Loucy (cell line): ENCODE results near the gene MACROD2.

Experiments used
- H2AFZ ChIP-seq: fragments of 200-600 bp; sonication (generic); 2 replicates; pipeline ENCODE4 v1.6.0; 2016; ENCODE audit warnings: antibody characterized with exemption, mild to moderate bottlenecking, low read length, moderate library complexity
- H3F3A ChIP-seq: fragments of 200-600 bp; 2 replicates; pipeline ENCODE4 v1.6.0; 2016; ENCODE audit warnings: antibody characterized with exemption, low read depth, mild to moderate bottlenecking
- H3K27me3 ChIP-seq: fragments of 200-600 bp; sonication (generic); 2 replicates; pipeline ENCODE4 v1.6.1; 2014; ENCODE audit warnings: low read length, mild to moderate bottlenecking; ENCODE audit not compliant: insufficient read depth, poor library complexity, severe bottlenecking
- H3K36me3 ChIP-seq: fragments of 200-600 bp; sonication (generic); 2 replicates; pipeline ENCODE4 v1.6.1; 2016; ENCODE audit warnings: low read length; ENCODE audit not compliant: insufficient read depth
- H3K4me1 ChIP-seq: fragments of 200-600 bp; sonication (generic); 2 replicates; pipeline ENCODE4 v1.5.1; 2014; ENCODE audit warnings: low read length, mild to moderate bottlenecking; ENCODE audit not compliant: insufficient read depth, poor library complexity, severe bottlenecking
- H3K4me2 ChIP-seq: fragments of 200-600 bp; sonication (generic); 2 replicates; pipeline ENCODE4 v1.6.0; 2014; ENCODE audit warnings: antibody characterized with exemption, low read length, low read depth, mild to moderate bottlenecking; ENCODE audit not compliant: poor library complexity, severe bottlenecking
- H3K4me3 ChIP-seq: fragments of 200-600 bp; sonication (generic); 2 replicates; pipeline ENCODE4 v1.5.1; 2014; ENCODE audit warnings: low read length, mild to moderate bottlenecking, mixed read lengths; ENCODE audit not compliant: poor library complexity, severe bottlenecking
- H3K79me2 ChIP-seq: fragments of 200-600 bp; sonication (generic); 2 replicates; pipeline ENCODE4 v1.6.1; 2014; ENCODE audit warnings: low read length; ENCODE audit not compliant: insufficient read depth
- H3K9ac ChIP-seq: fragments of 200-600 bp; sonication (generic); 2 replicates; pipeline ENCODE4 v1.6.0; 2014; ENCODE audit warnings: mild to moderate bottlenecking, low read depth, low read length, moderate library complexity; ENCODE audit not compliant: poor library complexity, severe bottlenecking
- H3K9me2 ChIP-seq: fragments of 200-600 bp; sonication (generic); replicated peaks from 2 replicates; pipeline ENCODE4 v1.6.1; 2016; ENCODE audit warnings: low read depth, low read length, mixed read lengths
- H3K9me3 ChIP-seq: fragments of 200-600 bp; sonication (generic); 2 replicates; pipeline ENCODE4 v1.6.1; 2014; ENCODE audit warnings: mild to moderate bottlenecking, antibody characterized with exemption, low read length, low read depth; ENCODE audit not compliant: insufficient read depth
- H4K20me1 ChIP-seq: fragments of 200-600 bp; sonication (generic); 2 replicates; pipeline ENCODE4 v1.6.0; 2014; ENCODE audit warnings: antibody characterized with exemption, low read length, mild to moderate bottlenecking; ENCODE audit not compliant: insufficient read depth, poor library complexity, severe bottlenecking
- CTCF ChIP-seq: fragments of 200-600 bp; sonication (generic); conservative IDR thresholded peaks from 2 replicates; pipeline ENCODE4 v1.5.1; 2014; ENCODE audit warnings: mild to moderate bottlenecking, antibody characterized with exemption, low read length
- EZH2phosphoT487 ChIP-seq: fragments of 200-600 bp; IDR thresholded peaks from 2 replicates; pipeline ENCODE4 v1.6.1; 2018; ENCODE audit warnings: antibody characterized with exemption, mild to moderate bottlenecking, moderate library complexity, borderline replicate concordance

MACROD2 gene

DNA sequence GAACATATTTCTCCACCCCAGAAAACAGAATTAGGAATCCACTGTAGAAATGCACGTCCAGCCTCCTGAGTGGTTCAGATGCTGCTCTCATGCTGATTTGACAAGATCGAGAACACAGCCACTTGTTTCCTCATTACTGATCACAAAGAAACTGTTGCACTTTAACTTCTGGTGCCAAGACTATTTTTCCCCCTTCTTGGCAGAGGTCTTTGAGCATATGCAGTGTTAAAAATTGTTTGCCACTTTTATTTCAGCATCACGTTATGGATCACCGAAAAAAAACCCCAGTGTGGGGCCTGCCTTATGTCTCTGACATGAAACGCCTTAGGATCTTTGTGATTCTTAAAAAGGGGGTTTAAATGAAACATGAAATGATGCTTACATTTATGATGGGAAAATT, 1511.0 kb downstream of the MACROD2 start:
- H3K4me1 ChIP-seq: no peaks in the 10 kb centered on the region
- H3K27me3 ChIP-seq: no peaks in the 10 kb centered on the region
- no peaks in the 10 kb centered on the region for H3F3A ChIP-seq
- no peak overlapping the region for H3K4me3 ChIP-seq
- no peaks in the 10 kb centered on the region for H4K20me1 ChIP-seq
- no peak overlapping the region for H3K9ac ChIP-seq
- no peak overlapping the region for H2AFZ ChIP-seq
- H3K9me2 ChIP-seq: no peaks in the 10 kb centered on the region
- TF ChIP-seq CTCF (no peak), EZH2phosphoT487 (no peak)
- H3K36me3 ChIP-seq: no peaks in the 10 kb centered on the region
- H3K79me2 ChIP-seq: no peaks in the 10 kb centered on the region
- 0 out of 2 replicates have a peak, but pooled peaks cover 2% of the 10 kb centered on the region for H3K9me3 ChIP-seq
- no peak overlapping the region for H3K4me2 ChIP-seq

GRCh38 chr20:15507151-15507550, 1511.8 kb downstream of the MACROD2 start:
- no peaks in the 10 kb centered on the region for H3K79me2 ChIP-seq
- TF ChIP-seq EZH2phosphoT487 (no peak), CTCF (no peak)
- H3K4me3 ChIP-seq: no peak overlapping the region

DNA sequence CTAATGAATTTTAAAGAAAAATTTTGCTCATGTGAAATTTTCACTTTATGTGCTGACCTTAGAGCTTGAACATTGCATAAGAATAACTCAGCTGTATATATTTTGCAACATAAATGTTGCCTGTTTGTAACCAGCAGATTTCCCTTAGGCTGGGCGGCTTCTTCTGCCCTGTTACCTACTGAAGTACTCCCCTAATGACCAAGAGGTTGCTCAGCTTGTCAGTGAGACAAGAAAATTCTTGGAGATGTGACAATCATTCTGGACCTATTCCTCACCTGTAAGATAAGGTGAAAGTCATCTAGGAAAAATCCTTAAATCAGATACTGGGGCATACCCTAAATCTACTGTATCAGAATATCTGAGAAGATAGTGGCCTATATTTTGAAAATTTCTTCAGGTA, 1516.2 kb downstream of the MACROD2 start:
- Histone ChIP-seq H2AFZ (no peak overlapping the region), H4K20me1 (no peaks in the 10 kb centered on the region), H3F3A (no peaks in the 10 kb centered on the region), H3K9me3 (0 out of 2 replicates have a peak, but pooled peaks cover 2% of the 10 kb centered on the region), H3K4me1 (no peaks in the 10 kb centered on the region), H3K79me2 (no peaks in the 10 kb centered on the region), H3K9me2 (no peaks in the 10 kb centered on the region), H3K4me2 (no peak overlapping the region), H3K4me3 (no peak overlapping the region), H3K9ac (no peak overlapping the region), H3K36me3 (no peaks in the 10 kb centered on the region), H3K27me3 (no peaks in the 10 kb centered on the region)
- TF ChIP-seq CTCF (no peak), EZH2phosphoT487 (no peak)

More at GRCh38 chr20:15507151-15507550, 1511.8 kb downstream of the MACROD2 start:
- Histone ChIP-seq H3K9ac (no peak overlapping the region), H3K4me1 (no peaks in the 10 kb centered on the region), H4K20me1 (no peaks in the 10 kb centered on the region), H3K9me3 (0 out of 2 replicates have a peak, but pooled peaks cover 2% of the 10 kb centered on the region), H3K27me3 (no peaks in the 10 kb centered on the region), H2AFZ (no peak overlapping the region), H3K36me3 (no peaks in the 10 kb centered on the region), H3K9me2 (no peaks in the 10 kb centered on the region), H3F3A (no peaks in the 10 kb centered on the region), H3K4me2 (no peak overlapping the region)
